Nephron progenitor cell (in vitro differentiated cells): ENCODE results near the gene TCIRG1.

ENCODE experiments used
- DNase-seq: peaks from one replicate; pipeline ENCODE4 v3.0.0; 2021
- H3K27ac Mint-ChIP-seq: 2 replicates; pipeline ENCODE4 v1.8.0; 2021; ENCODE audit warnings: mild to moderate bottlenecking, moderate library complexity, mixed read lengths
- H3K27me3 Mint-ChIP-seq: 2 replicates; pipeline ENCODE4 v1.8.0; 2021; ENCODE audit warnings: mild to moderate bottlenecking, low read depth, mixed read lengths; ENCODE audit not compliant: poor library complexity
- H3K36me3 Mint-ChIP-seq: 2 replicates; pipeline ENCODE4 v1.8.0; 2021; ENCODE audit warnings: low read depth, mixed read lengths
- H3K4me1 Mint-ChIP-seq: 2 replicates; pipeline ENCODE4 v1.8.0; 2021; ENCODE audit warnings: mixed read lengths
- H3K4me3 Mint-ChIP-seq: 2 replicates; pipeline ENCODE4 v1.8.0; 2021; ENCODE audit warnings: mild to moderate bottlenecking, moderate library complexity, mixed read lengths
- H3K9me3 Mint-ChIP-seq: 2 replicates; pipeline ENCODE4 v1.8.0; 2021; ENCODE audit warnings: mild to moderate bottlenecking, moderate library complexity, mixed read lengths
- TF ChIP-seq, protein P1 (sequence below): fragments of 200-600 bp; sonication (generic); IDR thresholded peaks from 2 replicates; pipeline ENCODE4 v1.5.0; 2021; ENCODE audit warnings: antibody characterized with exemption

TCIRG1 gene

GRCh38 chr11:68040101-68040956 is 1.5 kb downstream of the TCIRG1 start:
- peak; percentile 52 for DNase-seq

DNA sequence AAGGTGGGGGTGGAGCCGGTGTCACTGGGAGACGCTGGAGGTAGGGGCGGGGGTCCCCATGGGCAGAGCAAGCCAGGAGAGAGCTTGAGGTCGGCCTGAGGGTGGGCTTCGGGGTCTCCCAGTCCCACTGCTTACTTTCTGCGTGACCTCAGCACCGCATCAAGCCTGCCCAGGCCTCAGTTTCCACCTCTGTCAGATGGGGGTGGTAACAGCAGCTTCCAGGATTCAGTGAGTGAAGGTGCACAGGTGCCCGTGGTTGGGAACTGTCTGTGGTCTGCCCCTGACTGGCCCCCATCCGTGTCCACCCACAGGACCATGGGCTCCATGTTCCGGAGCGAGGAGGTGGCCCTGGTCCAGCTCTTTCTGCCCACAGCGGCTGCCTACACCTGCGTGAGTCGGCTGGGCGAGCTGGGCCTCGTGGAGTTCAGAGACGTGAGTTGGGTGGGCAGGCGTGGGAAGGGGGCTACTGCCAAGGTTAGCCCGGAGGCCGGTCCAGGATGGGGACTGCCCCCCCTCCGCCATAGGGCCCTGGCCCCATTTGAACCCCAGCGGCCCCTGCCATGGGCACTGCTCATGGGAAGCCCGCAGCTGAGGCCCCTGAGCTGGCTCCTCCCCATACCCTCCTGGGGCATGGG is 2.2 kb downstream of the TCIRG1 start:
- TF ChIP-seq, protein P1, sequence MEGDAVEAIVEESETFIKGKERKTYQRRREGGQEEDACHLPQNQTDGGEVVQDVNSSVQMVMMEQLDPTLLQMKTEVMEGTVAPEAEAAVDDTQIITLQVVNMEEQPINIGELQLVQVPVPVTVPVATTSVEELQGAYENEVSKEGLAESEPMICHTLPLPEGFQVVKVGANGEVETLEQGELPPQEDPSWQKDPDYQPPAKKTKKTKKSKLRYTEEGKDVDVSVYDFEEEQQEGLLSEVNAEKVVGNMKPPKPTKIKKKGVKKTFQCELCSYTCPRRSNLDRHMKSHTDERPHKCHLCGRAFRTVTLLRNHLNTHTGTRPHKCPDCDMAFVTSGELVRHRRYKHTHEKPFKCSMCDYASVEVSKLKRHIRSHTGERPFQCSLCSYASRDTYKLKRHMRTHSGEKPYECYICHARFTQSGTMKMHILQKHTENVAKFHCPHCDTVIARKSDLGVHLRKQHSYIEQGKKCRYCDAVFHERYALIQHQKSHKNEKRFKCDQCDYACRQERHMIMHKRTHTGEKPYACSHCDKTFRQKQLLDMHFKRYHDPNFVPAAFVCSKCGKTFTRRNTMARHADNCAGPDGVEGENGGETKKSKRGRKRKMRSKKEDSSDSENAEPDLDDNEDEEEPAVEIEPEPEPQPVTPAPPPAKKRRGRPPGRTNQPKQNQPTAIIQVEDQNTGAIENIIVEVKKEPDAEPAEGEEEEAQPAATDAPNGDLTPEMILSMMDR, result no peak

More at GRCh38 chr11:68040101-68040956, 1.5 kb downstream of the TCIRG1 start:
- Mint-ChIP-seq H3K27me3 (no peaks in the 10 kb centered on the region), H3K36me3 (no peaks in the 10 kb centered on the region), H3K4me3 (peak overlapping the region; percentile 36), H3K27ac (peak overlapping the region; percentile 90), H3K9me3 (no peaks in the 10 kb centered on the region), H3K4me1 (peaks cover 21% of the 10 kb centered on the region)
- TF ChIP-seq, protein P1, result no peak

GRCh38 chr11:68041617-68042218 is 2.9 kb downstream of the TCIRG1 start:
- Mint-ChIP-seq H3K27ac (peak overlapping the region; percentile 93), H3K4me1 (peaks cover 21% of the 10 kb centered on the region), H3K27me3 (no peaks in the 10 kb centered on the region), H3K36me3 (no peaks in the 10 kb centered on the region), H3K4me3 (no peak overlapping the region), H3K9me3 (no peaks in the 10 kb centered on the region)
- TF ChIP-seq, protein P1, result no peak
- DNase-seq, result no peak

More for the DNA sequence above, 2.2 kb downstream of the TCIRG1 start:
- no peaks in the 10 kb centered on the region for H3K36me3 Mint-ChIP-seq
- H3K4me1 Mint-ChIP-seq, result peaks cover 21% of the 10 kb centered on the region
- DNase-seq, result no peak
- H3K27me3 Mint-ChIP-seq, result no peaks in the 10 kb centered on the region
- H3K27ac Mint-ChIP-seq, result no peak overlapping the region
- H3K4me3 Mint-ChIP-seq, result no peak overlapping the region
- H3K9me3 Mint-ChIP-seq, result no peaks in the 10 kb centered on the region

DNA sequence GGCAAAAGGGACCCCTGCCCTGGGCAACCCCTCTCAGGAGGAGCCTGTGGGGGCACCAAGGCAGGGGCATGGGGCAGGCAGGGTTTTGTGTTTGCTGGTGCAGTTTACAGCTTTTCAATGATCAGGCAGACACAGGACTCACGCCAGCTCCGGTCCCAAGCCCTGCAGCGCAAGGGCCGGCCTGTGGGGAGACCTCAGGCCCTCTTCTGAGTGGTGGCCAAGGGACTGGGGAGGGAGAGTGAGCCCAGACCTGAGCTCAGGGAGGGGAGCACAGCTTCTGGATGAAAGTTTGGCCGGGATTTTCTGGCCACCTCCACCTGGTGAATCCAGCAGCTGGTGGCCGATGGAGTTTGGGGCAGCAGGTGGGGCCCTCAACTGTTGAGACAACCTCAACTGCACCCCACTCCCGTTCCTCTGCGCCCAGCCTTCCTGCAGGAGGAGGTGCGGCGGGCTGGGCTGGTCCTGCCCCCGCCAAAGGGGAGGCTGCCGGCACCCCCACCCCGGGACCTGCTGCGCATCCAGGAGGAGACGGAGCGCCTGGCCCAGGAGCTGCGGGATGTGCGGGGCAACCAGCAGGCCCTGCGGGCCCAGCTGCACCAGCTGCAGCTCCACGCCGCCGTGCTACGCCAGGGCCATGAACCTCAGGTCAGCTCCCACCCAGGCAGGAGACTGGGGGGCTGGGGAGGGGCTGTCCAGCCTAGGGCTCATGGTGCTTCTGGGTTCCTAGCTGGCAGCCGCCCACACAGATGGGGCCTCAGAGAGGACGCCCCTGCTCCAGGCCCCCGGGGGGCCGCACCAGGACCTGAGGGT is 3.6 kb downstream of the TCIRG1 start:
- Mint-ChIP-seq H3K27me3 (no peaks in the 10 kb centered on the region), H3K4me3 (no peak overlapping the region), H3K9me3 (no peaks in the 10 kb centered on the region), H3K4me1 (peaks cover 20% of the 10 kb centered on the region), H3K27ac (no peak overlapping the region), H3K36me3 (no peaks in the 10 kb centered on the region)
- DNase-seq, result no peak
- TF ChIP-seq, protein P1, result no peak

- no peak overlapping the region for H3K4me3 Mint-ChIP-seq
- no peak for DNase-seq
- TF ChIP-seq, protein P1, result no peak
These were observed 4.2 kb downstream of the TCIRG1 start for GRCh38 chr11:68043029-68043348.

More at GRCh38 chr11:68043029-68043348, 4.2 kb downstream of the TCIRG1 start:
- Mint-ChIP-seq H3K27ac (no peak overlapping the region), H3K4me1 (peaks cover 17% of the 10 kb centered on the region), H3K36me3 (no peaks in the 10 kb centered on the region), H3K27me3 (no peaks in the 10 kb centered on the region), H3K9me3 (no peaks in the 10 kb centered on the region)
